ES-I3 (cell line): Measurements from ENCODE around the gene ATP5MC2.

Experiments used
- H3K36me3 ChIP-seq: 2 replicates; pipeline ENCODE4 v1.6.1; 2013; ENCODE audit warnings: mild to moderate bottlenecking, low read length, control low read depth, moderate library complexity; ENCODE audit not compliant: insufficient read depth
- H3K4me1 ChIP-seq: 2 replicates; pipeline ENCODE4 v1.6.1; 2013; ENCODE audit warnings: mild to moderate bottlenecking, control low read depth, low read length; ENCODE audit not compliant: insufficient read depth
- H3K9ac ChIP-seq: 2 replicates; pipeline ENCODE4 v1.6.1; 2013; ENCODE audit warnings: low read depth, mild to moderate bottlenecking, low read length, moderate library complexity
- H3K9me3 ChIP-seq: 2 replicates; pipeline ENCODE4 v1.6.1; 2013; ENCODE audit warnings: mild to moderate bottlenecking, low read length, moderate library complexity; ENCODE audit not compliant: control insufficient read depth, insufficient read depth

ATP5MC2 gene

GRCh38 chr12:53624458-53624857 is 51.4 kb downstream of the ATP5MC2 start:
- H3K9ac ChIP-seq, result no peak overlapping the region

DNA sequence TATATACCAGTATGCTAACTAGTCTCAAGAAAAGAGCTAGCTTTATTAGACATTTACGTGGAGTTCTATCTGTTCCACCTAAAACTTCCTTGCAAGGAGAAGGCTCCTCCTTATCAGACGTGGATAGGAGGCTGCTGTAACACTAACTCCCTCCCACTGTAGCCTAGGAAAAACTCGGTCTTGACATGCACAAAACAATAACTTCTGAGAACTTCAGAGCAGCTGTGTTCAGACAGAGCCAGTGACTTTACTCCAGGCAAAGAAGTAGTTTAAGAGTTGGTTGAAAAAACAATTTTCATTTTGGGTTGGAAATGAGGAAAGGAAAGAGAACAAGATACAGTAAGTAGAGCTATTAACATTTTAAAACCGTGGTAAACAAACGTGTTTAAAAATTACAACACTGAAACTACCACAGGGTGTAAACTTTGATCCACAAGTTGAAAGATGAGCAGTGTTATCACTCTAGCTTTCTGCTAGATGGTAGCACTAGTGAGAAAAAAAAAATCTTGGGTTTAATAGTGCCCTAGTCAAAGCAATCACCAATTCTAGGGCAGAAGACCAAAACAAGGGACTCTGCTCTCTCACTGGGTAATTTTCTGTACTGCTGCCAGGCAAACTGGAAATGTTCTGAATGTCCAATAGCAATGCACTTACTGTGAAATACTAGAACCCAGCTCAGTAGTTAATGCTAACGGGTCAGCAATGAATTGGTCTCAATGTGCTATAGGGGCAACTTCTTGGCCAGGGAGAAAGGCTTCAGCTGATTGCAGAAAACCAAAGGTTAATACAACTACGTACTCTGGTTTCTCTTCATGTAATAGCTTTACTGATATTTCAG is 52.1 kb downstream of the ATP5MC2 start:
- peaks cover 12% of the 10 kb centered on the region; the same call in 1 of the 2 replicates for H3K4me1 ChIP-seq
- no peaks in the 10 kb centered on the region for H3K9me3 ChIP-seq
- no peak overlapping the region for H3K9ac ChIP-seq
- H3K36me3 ChIP-seq, result no peaks in the 10 kb centered on the region

More at GRCh38 chr12:53624458-53624857, 51.4 kb downstream of the ATP5MC2 start:
- Histone ChIP-seq H3K9me3 (no peaks in the 10 kb centered on the region), H3K4me1 (peaks cover 12% of the 10 kb centered on the region; the same call in 1 of the 2 replicates), H3K36me3 (no peaks in the 10 kb centered on the region)

DNA sequence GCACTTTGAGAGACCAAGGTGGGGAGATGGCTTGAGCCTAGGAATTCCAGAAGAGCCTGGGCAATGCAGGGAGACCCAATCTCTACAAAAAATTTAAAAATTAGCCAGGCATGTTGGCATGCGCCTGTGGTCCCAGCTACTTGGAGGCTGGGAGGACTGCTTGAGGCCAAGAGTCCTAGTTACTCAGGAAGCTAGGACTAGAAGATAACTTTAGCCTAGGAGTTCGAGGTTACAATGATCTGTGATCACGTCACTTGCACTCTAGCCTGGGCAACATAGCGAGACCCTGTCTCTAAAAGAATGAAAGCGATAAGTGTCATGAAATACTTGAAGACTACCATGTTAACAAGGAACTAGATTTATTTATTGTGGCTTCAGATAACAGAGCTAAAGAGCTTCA is 53.2 kb downstream of the ATP5MC2 start:
- H3K9me3 ChIP-seq, result no peaks in the 10 kb centered on the region
- peaks cover 12% of the 10 kb centered on the region; the same call in 1 of the 2 replicates for H3K4me1 ChIP-seq
- H3K36me3 ChIP-seq, result no peaks in the 10 kb centered on the region
- H3K9ac ChIP-seq, result no peak overlapping the region

- H3K9ac ChIP-seq, result no peak overlapping the region
- no peaks in the 10 kb centered on the region for H3K9me3 ChIP-seq
- H3K36me3 ChIP-seq, result no peaks in the 10 kb centered on the region
- no peaks in the 10 kb centered on the region for H3K4me1 ChIP-seq
Measured at GRCh38 chr12:53618275-53618674, 57.6 kb downstream of the ATP5MC2 start.

- H3K4me1 ChIP-seq, result no peaks in the 10 kb centered on the region
- no peaks in the 10 kb centered on the region for H3K36me3 ChIP-seq
- no peak overlapping the region for H3K9ac ChIP-seq
- no peaks in the 10 kb centered on the region for H3K9me3 ChIP-seq
Measured at GRCh38 chr12:53617700-53618099, 58.2 kb downstream of the ATP5MC2 start.

DNA sequence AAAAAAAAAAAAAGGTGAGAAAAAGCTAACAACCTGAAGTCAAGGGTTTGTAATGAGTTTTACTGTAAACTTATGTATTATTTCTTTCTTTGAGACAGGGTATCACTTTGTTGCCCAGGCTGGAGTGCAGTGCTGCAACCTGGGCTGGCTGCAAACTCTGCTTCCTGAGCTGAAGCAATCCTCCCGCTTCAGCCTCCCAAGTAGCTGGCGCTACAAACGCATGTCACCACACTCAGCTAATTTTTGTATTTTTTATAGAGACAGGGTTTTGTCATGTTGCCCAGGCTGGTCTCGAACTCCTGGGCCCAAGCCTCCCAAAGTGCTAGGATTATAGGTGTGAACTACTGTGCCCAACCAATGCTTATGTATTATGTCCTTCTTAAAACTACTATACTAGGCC is 58.9 kb downstream of the ATP5MC2 start:
- H3K4me1 ChIP-seq, result no peaks in the 10 kb centered on the region
- H3K36me3 ChIP-seq, result no peaks in the 10 kb centered on the region
- H3K9ac ChIP-seq, result no peak overlapping the region
- no peaks in the 10 kb centered on the region for H3K9me3 ChIP-seq
